DOHH2 (cell line): ENCODE data around the gene ZFP30.

Source experiments
- H3F3A ChIP-seq: fragments of 200-600 bp; sonication (generic), shearing (Covaris generic); 2 replicates; pipeline ENCODE4 v1.6.0; 2016; ENCODE audit warnings: antibody characterized with exemption, mild to moderate bottlenecking; ENCODE audit not compliant: control insufficient read depth, insufficient read depth
- H3K27ac ChIP-seq: fragments of 200-600 bp; sonication (generic); 2 replicates; pipeline ENCODE4 v1.5.1; 2014; ENCODE audit warnings: low read depth, mild to moderate bottlenecking, low read length, moderate library complexity
- H3K27me3 ChIP-seq: fragments of 200-600 bp; sonication (generic); 2 replicates; pipeline ENCODE4 v1.6.1; 2014; ENCODE audit warnings: mild to moderate bottlenecking, low read length, mixed read lengths; ENCODE audit not compliant: control insufficient read depth
- H3K36me3 ChIP-seq: fragments of 200-600 bp; sonication (generic); 2 replicates; pipeline ENCODE4 v1.6.1; 2014; ENCODE audit warnings: mild to moderate bottlenecking, low read length, moderate library complexity, mixed read lengths; ENCODE audit not compliant: control insufficient read depth
- H3K4me1 ChIP-seq: fragments of 200-600 bp; sonication (generic); 2 replicates; pipeline ENCODE4 v1.6.1; 2014; ENCODE audit warnings: mild to moderate bottlenecking, low read length, mixed read lengths; ENCODE audit not compliant: control insufficient read depth
- H3K4me2 ChIP-seq: fragments of 200-600 bp; sonication (generic); 2 replicates; pipeline ENCODE4 v1.6.0; 2014; ENCODE audit warnings: mild to moderate bottlenecking, low read length, moderate library complexity
- H3K4me3 ChIP-seq: fragments of 200-600 bp; sonication (generic); 2 replicates; pipeline ENCODE4 v1.5.1; 2014; ENCODE audit warnings: mild to moderate bottlenecking, low read length, mixed read lengths
- H3K79me2 ChIP-seq: fragments of 200-600 bp; sonication (generic); 2 replicates; pipeline ENCODE4 v1.6.1; 2014; ENCODE audit warnings: mild to moderate bottlenecking, low read length, mixed read lengths; ENCODE audit not compliant: control insufficient read depth
- H3K9me2 ChIP-seq: fragments of 200-600 bp; sonication (generic); replicated peaks from 2 replicates; pipeline ENCODE4 v1.6.1; 2014; ENCODE audit warnings: mild to moderate bottlenecking, low read length, mixed read lengths; ENCODE audit not compliant: control insufficient read depth
- H3K9me3 ChIP-seq: fragments of 200-600 bp; sonication (generic); 2 replicates; pipeline ENCODE4 v1.6.1; 2014; ENCODE audit warnings: antibody characterized with exemption, low read length, mixed read lengths; ENCODE audit not compliant: control insufficient read depth, insufficient read depth
- H4K20me1 ChIP-seq: fragments of 200-600 bp; sonication (generic); 2 replicates; pipeline ENCODE4 v1.6.0; 2014; ENCODE audit warnings: low read depth, mild to moderate bottlenecking, antibody characterized with exemption, low read length, moderate library complexity; ENCODE audit not compliant: control insufficient read depth, insufficient read depth
- EZH2phosphoT487 ChIP-seq: fragments of 200-600 bp; sonication (generic); IDR thresholded peaks from 2 replicates; pipeline ENCODE4 v1.6.1; 2017; ENCODE audit warnings: borderline replicate concordance, mild to moderate bottlenecking, antibody characterized with exemption, low read length, moderate library complexity, mixed read lengths
- TF ChIP-seq, protein P1 (sequence below): fragments of 200-600 bp; sonication (generic); IDR thresholded peaks from one replicate; pipeline ENCODE4 v1.5.1; 2014; ENCODE audit warnings: antibody characterized with exemption, mild to moderate bottlenecking, low read depth, low read length; ENCODE audit not compliant: poor library complexity, severe bottlenecking

The ZFP30 gene

GRCh38 chr19:37572203-37572602 lies 83.1 kb downstream of the ZFP30 start:
- H3K4me2 ChIP-seq: no peak overlapping the region
- no peaks in the 10 kb centered on the region for H3F3A ChIP-seq
- no peak overlapping the region for H3K4me3 ChIP-seq
- H3K27ac ChIP-seq: no peak overlapping the region
- TF ChIP-seq, protein P1, sequence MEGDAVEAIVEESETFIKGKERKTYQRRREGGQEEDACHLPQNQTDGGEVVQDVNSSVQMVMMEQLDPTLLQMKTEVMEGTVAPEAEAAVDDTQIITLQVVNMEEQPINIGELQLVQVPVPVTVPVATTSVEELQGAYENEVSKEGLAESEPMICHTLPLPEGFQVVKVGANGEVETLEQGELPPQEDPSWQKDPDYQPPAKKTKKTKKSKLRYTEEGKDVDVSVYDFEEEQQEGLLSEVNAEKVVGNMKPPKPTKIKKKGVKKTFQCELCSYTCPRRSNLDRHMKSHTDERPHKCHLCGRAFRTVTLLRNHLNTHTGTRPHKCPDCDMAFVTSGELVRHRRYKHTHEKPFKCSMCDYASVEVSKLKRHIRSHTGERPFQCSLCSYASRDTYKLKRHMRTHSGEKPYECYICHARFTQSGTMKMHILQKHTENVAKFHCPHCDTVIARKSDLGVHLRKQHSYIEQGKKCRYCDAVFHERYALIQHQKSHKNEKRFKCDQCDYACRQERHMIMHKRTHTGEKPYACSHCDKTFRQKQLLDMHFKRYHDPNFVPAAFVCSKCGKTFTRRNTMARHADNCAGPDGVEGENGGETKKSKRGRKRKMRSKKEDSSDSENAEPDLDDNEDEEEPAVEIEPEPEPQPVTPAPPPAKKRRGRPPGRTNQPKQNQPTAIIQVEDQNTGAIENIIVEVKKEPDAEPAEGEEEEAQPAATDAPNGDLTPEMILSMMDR: no peak
- TF ChIP-seq EZH2phosphoT487: no peak
- no peaks in the 10 kb centered on the region for H3K36me3 ChIP-seq
- H3K9me3 ChIP-seq: peaks cover 27% of the 10 kb centered on the region; the same call in 1 of the 2 replicates
- no peaks in the 10 kb centered on the region for H3K79me2 ChIP-seq
- H3K9me2 ChIP-seq: no peaks in the 10 kb centered on the region
- H4K20me1 ChIP-seq: no peaks in the 10 kb centered on the region
- H3K4me1 ChIP-seq: no peaks in the 10 kb centered on the region
- no peaks in the 10 kb centered on the region for H3K27me3 ChIP-seq

GRCh38 chr19:37565370-37565669 lies 89.9 kb downstream of the ZFP30 start:
- H3K9me3 ChIP-seq: peaks cover 61% of the 10 kb centered on the region
- no peaks in the 10 kb centered on the region for H3K4me1 ChIP-seq
- no peaks in the 10 kb centered on the region for H3F3A ChIP-seq
- H3K27me3 ChIP-seq: no peaks in the 10 kb centered on the region
- H3K36me3 ChIP-seq: 0 out of 2 replicates have a peak, but pooled peaks cover 2% of the 10 kb centered on the region
- H3K4me2 ChIP-seq: no peak overlapping the region
- H3K79me2 ChIP-seq: no peaks in the 10 kb centered on the region
- no peaks in the 10 kb centered on the region for H4K20me1 ChIP-seq
- H3K27ac ChIP-seq: no peak overlapping the region
- H3K9me2 ChIP-seq: no peaks in the 10 kb centered on the region
- no peak overlapping the region for H3K4me3 ChIP-seq
- no peak for TF ChIP-seq EZH2phosphoT487
- TF ChIP-seq, protein P1: no peak

GRCh38 chr19:37564624-37565369 lies 90.5 kb downstream of the ZFP30 start:
- Histone ChIP-seq H3K27ac (no peak overlapping the region), H3K4me3 (no peak overlapping the region), H3K36me3 (0 out of 2 replicates have a peak, but pooled peaks cover 2% of the 10 kb centered on the region), H3K4me2 (no peak overlapping the region), H3K79me2 (no peaks in the 10 kb centered on the region), H3K4me1 (no peaks in the 10 kb centered on the region), H4K20me1 (no peaks in the 10 kb centered on the region), H3F3A (no peaks in the 10 kb centered on the region), H3K9me2 (no peaks in the 10 kb centered on the region), H3K9me3 (peaks cover 56% of the 10 kb centered on the region), H3K27me3 (no peaks in the 10 kb centered on the region)
- no peak for TF ChIP-seq EZH2phosphoT487
- TF ChIP-seq, protein P1: no peak
